ENCODE results near the gene ERBB2. TPM values are rescaled to one million over a fixed set of nuclear protein-coding genes. Genes with fewer than 3 reads are reported as not detected.

Gene ERBB2
- total and polyA plus RNA-seq, 2 of the 13 experiments (the other 11 are each of a cell fraction or from before 2014, with no cell fraction given): 57.7 to 64.1 TPM

- TF ChIP-seq GTF3A (CRISPR knock-in tag; conservative IDR thresholded peaks at IDR 0.05) (no peak), ZNF30 (CRISPR knock-in tag; IDR thresholded peaks at IDR 0.05) (no peak), PHF5A (CRISPR knock-in tag; IDR thresholded peaks at IDR 0.05; ENCODE audit: low read depth, unreplicated experiment) (no peak), ZNF790 (CRISPR knock-in tag; IDR thresholded peaks at IDR 0.05; ENCODE audit: borderline replicate concordance) (peak; percentile 78; the same call in 1 of the 2 replicates), ZNF713 (CRISPR knock-in tag; IDR thresholded peaks at IDR 0.05) (no peak), MLX (CRISPR knock-in tag; IDR thresholded peaks at IDR 0.05) (no peak), ZNF20 (CRISPR knock-in tag; IDR thresholded peaks at IDR 0.05) (no peak), ZNF34 (CRISPR knock-in tag; IDR thresholded peaks at IDR 0.05; ENCODE audit: borderline replicate concordance) (no peak), FOXA1 (IDR thresholded peaks at IDR 0.05) (no peak), FOXA1 (CRISPR knock-in tag; IDR thresholded peaks at IDR 0.05) (peak; percentile 14; the same call in 1 of the 2 replicates), ZNF619 (CRISPR knock-in tag; IDR thresholded peaks at IDR 0.05) (no peak), ZNF17 (CRISPR knock-in tag; IDR thresholded peaks at IDR 0.05) (no peak), ZNF879 (CRISPR knock-in tag; IDR thresholded peaks at IDR 0.05) (no peak), ZNF10 (CRISPR knock-in tag; IDR thresholded peaks at IDR 0.05; ENCODE audit: borderline replicate concordance, low read depth) (no peak), HOXA9 (CRISPR knock-in tag; IDR thresholded peaks at IDR 0.05; ENCODE audit: borderline replicate concordance) (no peak), MED8 (CRISPR knock-in tag; IDR thresholded peaks at IDR 0.05; ENCODE audit: insufficient replicate concordance) (no peak), PHF20 (CRISPR knock-in tag; IDR thresholded peaks at IDR 0.05) (peak; percentile 91), KMT2B (CRISPR knock-in tag; IDR thresholded peaks at IDR 0.05) (peak; percentile 57; the same call in 1 of the 2 replicates), ZNF773 (CRISPR knock-in tag; IDR thresholded peaks at IDR 0.05; ENCODE audit: borderline replicate concordance) (no peak), ZNF367 (CRISPR knock-in tag; IDR thresholded peaks at IDR 0.05; ENCODE audit: borderline replicate concordance) (no peak), REXO4 (CRISPR knock-in tag; IDR thresholded peaks at IDR 0.05; ENCODE audit: borderline replicate concordance) (no peak), FLYWCH1 (CRISPR knock-in tag; IDR thresholded peaks at IDR 0.05) (no peak), ZNF597 (CRISPR knock-in tag; IDR thresholded peaks at IDR 0.05) (no peak), LCORL (IDR thresholded peaks at IDR 0.05) (no peak), LCORL (CRISPR knock-in tag; IDR thresholded peaks at IDR 0.05) (no peak; the same call in 1 of the 2 replicates), HOXA7 (CRISPR knock-in tag; IDR thresholded peaks at IDR 0.05) (no peak), RBAK (CRISPR knock-in tag; IDR thresholded peaks at IDR 0.05) (no peak), CREBL2 (CRISPR knock-in tag; IDR thresholded peaks at IDR 0.05; ENCODE audit: borderline replicate concordance) (no peak), CHCHD3 (CRISPR knock-in tag; IDR thresholded peaks at IDR 0.05) (no peak)
- TF ChIP-seq, protein P1, sequence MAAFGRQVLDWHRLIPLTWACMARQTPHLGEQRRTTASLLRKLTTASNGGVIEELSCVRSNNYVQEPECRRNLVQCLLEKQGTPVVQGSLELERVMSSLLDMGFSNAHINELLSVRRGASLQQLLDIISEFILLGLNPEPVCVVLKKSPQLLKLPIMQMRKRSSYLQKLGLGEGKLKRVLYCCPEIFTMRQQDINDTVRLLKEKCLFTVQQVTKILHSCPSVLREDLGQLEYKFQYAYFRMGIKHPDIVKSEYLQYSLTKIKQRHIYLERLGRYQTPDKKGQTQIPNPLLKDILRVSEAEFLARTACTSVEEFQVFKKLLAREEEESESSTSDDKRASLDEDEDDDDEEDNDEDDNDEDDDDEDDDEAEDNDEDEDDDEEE (CRISPR knock-in tag; IDR thresholded peaks at IDR 0.05): peak; percentile 74
These were observed 12.1 kb upstream of the ERBB2 start, which contains the start of gene PGAP3 (continued) for GRCh38 chr17:39687546-39688474.
